Type B pancreatic cell (in vitro differentiated cells): ENCODE data around the gene PGC. TPM values are rescaled to one million over a fixed set of nuclear protein-coding genes. Genes with fewer than 3 reads are reported as not detected.

Source experiments
- DNase-seq: peaks from one replicate; pipeline ENCODE4 v3.0.0; 2021; ENCODE audit warnings: mixed read lengths; ENCODE audit not compliant: unreplicated experiment; ENCODE audit errors: extremely low spot score
- H3K27ac Mint-ChIP-seq: 2 replicates; pipeline ENCODE4 v1.8.0; 2021; ENCODE audit warnings: mild to moderate bottlenecking, mixed read lengths
- H3K27me3 Mint-ChIP-seq: 2 replicates; pipeline ENCODE4 v1.8.0; 2021; ENCODE audit warnings: mixed read lengths
- H3K36me3 Mint-ChIP-seq: 2 replicates; pipeline ENCODE4 v1.8.0; 2021; ENCODE audit warnings: mixed read lengths
- H3K4me1 Mint-ChIP-seq: one replicate; pipeline ENCODE4 v1.8.0; 2021; ENCODE audit warnings: mixed read lengths; ENCODE audit not compliant: unreplicated experiment
- H3K4me3 Mint-ChIP-seq: 2 replicates; pipeline ENCODE4 v1.8.0; 2021; ENCODE audit warnings: mild to moderate bottlenecking, mixed read lengths
- H3K9me3 Mint-ChIP-seq: 2 replicates; pipeline ENCODE4 v1.8.0; 2021; ENCODE audit warnings: mixed read lengths
- CTCF ChIP-seq: fragments of 200-600 bp; sonication (generic); conservative IDR thresholded peaks from 2 replicates; pipeline ENCODE4 v1.5.0; 2021; ENCODE audit warnings: antibody characterized with exemption, mild to moderate bottlenecking
- total RNA-seq: library from RNA; stranded (reverse); gene quantifications from 2 replicates; pipeline ENCODE4 v1.2.1, GENCODE V29; 2021; ENCODE audit warnings: low replicate concordance

The PGC gene
- total RNA-seq, 1 donor from 2014 or later: 56.6 TPM

GRCh38 chr6:41789390-41789724, 42.2 kb upstream of the PGC start:
- Mint-ChIP-seq H3K4me3 (peak overlapping the region; percentile 96), H3K27ac (peak overlapping the region; percentile 66), H3K36me3 (peaks cover 9% of the 10 kb centered on the region), H3K9me3 (no peaks in the 10 kb centered on the region), H3K27me3 (peaks cover 2% of the 10 kb centered on the region), H3K4me1 (peaks cover 13% of the 10 kb centered on the region)
- no peak for DNase-seq
- TF ChIP-seq CTCF: no peak

GRCh38 chr6:41787219-41787917, 40.2 kb upstream of the PGC start, which contains the start of gene TOMM6:
Gene TOMM6, plus strand, starts transcription at chr6:41787694. Its CDS starts 4 bp downstream, at chr6:41787698.
- peaks cover 9% of the 10 kb centered on the region for H3K36me3 Mint-ChIP-seq
- peak within 1 kb of the TSS; percentile 98 for H3K27ac Mint-ChIP-seq
- H3K9me3 Mint-ChIP-seq: no peaks in the 10 kb centered on the region
- DNase-seq: peak; percentile 97
- peak within 1 kb of the TSS; percentile 96 for H3K4me3 Mint-ChIP-seq
- peak; percentile 98 for TF ChIP-seq CTCF
- H3K4me1 Mint-ChIP-seq: peaks cover 16% of the 10 kb centered on the region
- H3K27me3 Mint-ChIP-seq: peaks cover 6% of the 10 kb centered on the region

- H3K36me3 Mint-ChIP-seq: peaks cover 8% of the 10 kb centered on the region
These were observed 39.4 kb upstream of the PGC start for GRCh38 chr6:41786451-41787218.

GRCh38 chr6:41785689-41786450, 38.7 kb upstream of the PGC start:
- Mint-ChIP-seq H3K27ac (peak overlapping the region; percentile 31), H3K4me3 (peak overlapping the region; percentile 96), H3K4me1 (peaks cover 25% of the 10 kb centered on the region), H3K27me3 (peaks cover 10% of the 10 kb centered on the region), H3K36me3 (peaks cover 5% of the 10 kb centered on the region), H3K9me3 (no peaks in the 10 kb centered on the region)
- no peak for TF ChIP-seq CTCF
- DNase-seq: no peak

More at GRCh38 chr6:41786451-41787218, 39.4 kb upstream of the PGC start:
- Mint-ChIP-seq H3K27ac (peak overlapping the region; percentile 98), H3K27me3 (peaks cover 6% of the 10 kb centered on the region), H3K9me3 (no peaks in the 10 kb centered on the region), H3K4me3 (peak overlapping the region; percentile 96), H3K4me1 (peaks cover 17% of the 10 kb centered on the region)
- peak; percentile 94 for DNase-seq
- TF ChIP-seq CTCF: peak; percentile 81

GRCh38 chr6:41785254-41785653, 38.1 kb upstream of the PGC start:
- H3K4me1 Mint-ChIP-seq: peaks cover 25% of the 10 kb centered on the region
- peaks cover 11% of the 10 kb centered on the region for H3K27me3 Mint-ChIP-seq
- H3K4me3 Mint-ChIP-seq: peak overlapping the region; percentile 82
- no peaks in the 10 kb centered on the region for H3K9me3 Mint-ChIP-seq
- no peak for DNase-seq
- H3K27ac Mint-ChIP-seq: peak overlapping the region; percentile 82
- peaks cover 5% of the 10 kb centered on the region for H3K36me3 Mint-ChIP-seq
- no peak for TF ChIP-seq CTCF
